ENCODE measurements around the gene PEX10.
"Not testable (repeated sequence)": the region's sequence is repeated elsewhere in the genome, so short reads cannot be mapped to it uniquely, and the experiment has no call there.

Gene PEX10

DNA sequence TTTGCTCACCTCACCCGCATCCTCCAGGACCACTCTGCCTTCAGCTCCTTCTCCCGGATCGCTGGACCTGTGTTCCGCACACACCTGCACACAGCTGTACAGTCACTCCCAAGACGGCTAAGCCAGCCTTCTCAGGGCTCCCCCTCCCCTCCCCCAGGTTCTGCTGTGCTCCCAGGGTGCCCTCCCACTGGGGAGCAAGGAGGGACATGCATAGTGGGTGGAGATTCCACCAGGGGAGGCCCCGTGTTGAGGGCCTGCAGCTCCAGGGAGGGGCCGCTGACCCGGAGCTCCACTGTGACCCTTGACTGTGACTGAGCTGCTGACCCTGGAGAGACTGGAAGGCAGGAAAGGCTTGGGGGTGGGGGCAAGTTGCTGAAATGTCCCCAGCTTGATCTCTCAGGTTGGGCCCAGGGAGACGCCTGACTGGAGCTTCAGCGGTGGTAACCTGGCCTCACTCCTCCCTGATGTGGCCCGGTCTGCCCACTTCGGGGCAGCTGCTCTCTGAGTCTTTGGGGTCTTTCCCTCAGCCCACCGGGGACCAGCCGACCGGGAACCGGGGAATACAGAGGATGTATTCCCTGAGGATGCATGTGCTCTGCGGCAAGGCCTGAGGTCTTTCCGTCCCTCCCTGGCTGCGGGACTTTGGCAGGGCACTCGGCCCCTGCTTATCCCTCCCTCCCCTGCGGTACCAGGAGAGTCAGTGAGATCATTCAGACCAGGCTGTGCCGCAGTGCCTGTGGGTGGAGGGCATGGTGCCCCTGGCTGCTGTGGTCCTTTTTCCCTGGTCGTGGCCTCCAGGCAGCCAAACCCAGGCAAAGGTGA is 35.1 kb upstream of the PEX10 start:
- no peak for DNase-seq (ENCODE audit: low spot score in 2 of 2)
- H3K4me3 Mint-ChIP-seq, result no peak overlapping the region
- H3K27ac Mint-ChIP-seq, result no peak overlapping the region
- peaks cover 11% of the 10 kb centered on the region for H3K4me1 Mint-ChIP-seq
- no peak for ATAC-seq
- no peaks in the 10 kb centered on the region for H3K36me3 Mint-ChIP-seq
- H3K9me3 Mint-ChIP-seq, result no peaks in the 10 kb centered on the region

DNA sequence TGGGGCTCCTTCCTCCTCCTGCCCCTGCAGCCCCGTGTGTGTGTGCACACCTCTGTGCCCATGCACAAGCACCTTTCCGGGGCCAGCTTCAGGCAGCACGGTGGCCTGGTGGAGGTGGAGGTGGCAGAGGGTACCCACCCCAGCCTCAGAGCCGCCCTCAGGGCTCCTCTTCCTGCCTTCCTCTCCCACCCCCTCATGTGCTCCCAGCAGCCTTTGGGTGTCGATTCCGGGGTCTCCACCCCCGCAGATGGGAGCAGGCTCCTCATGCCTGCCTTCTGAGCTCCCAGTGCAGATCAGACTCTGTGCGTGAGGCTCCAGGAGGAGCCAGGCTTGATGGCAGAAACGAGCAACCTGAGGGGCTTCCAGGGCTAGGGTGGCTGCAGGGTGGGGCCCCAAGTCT is 34.5 kb upstream of the PEX10 start:
- ATAC-seq (no peak), DNase-seq (ENCODE audit: low spot score in 2 of 2) (no peak)
- Mint-ChIP-seq H3K4me3 (no peak overlapping the region), H3K9me3 (no peaks in the 10 kb centered on the region), H3K4me1 (peaks cover 11% of the 10 kb centered on the region), H3K36me3 (no peaks in the 10 kb centered on the region), H3K27ac (no peak overlapping the region)

- Mint-ChIP-seq H3K4me1 (peaks cover 11% of the 10 kb centered on the region), H3K4me3 (no peak overlapping the region), H3K9me3 (no peaks in the 10 kb centered on the region), H3K36me3 (no peaks in the 10 kb centered on the region), H3K27ac (no peak overlapping the region)
- DNase-seq (ENCODE audit: low spot score in 2 of 2) (no peak), ATAC-seq (no peak)
Observed at GRCh38 chr1:2446394-2446793, 34.0 kb upstream of the PEX10 start.

DNA sequence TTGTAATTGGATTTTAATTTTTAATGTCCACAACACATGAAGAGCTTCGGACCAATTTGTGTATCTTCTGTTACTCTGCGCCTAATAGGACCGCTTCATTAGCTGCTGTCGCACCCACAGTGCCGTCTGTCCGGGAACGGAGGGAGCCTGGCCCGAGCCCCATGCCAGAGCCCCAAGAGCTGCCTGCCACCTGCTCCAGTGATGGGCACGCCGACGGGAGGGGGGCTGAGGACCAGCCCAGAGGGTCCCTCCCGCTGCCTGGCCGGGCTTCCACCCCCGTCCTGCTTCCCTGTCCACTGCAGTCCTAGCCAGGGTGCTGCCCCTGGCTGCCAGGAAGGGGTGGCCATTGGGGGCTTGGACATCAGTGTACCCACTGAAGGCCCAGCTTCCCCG is 33.5 kb upstream of the PEX10 start:
- ATAC-seq, result no peak
- no peak for DNase-seq (ENCODE audit: low spot score in 2 of 2)
- no peaks in the 10 kb centered on the region for H3K9me3 Mint-ChIP-seq
- H3K27ac Mint-ChIP-seq, result no peak overlapping the region
- H3K4me1 Mint-ChIP-seq, result peaks cover 11% of the 10 kb centered on the region
- H3K4me3 Mint-ChIP-seq, result no peak overlapping the region
- no peaks in the 10 kb centered on the region for H3K36me3 Mint-ChIP-seq

DNA sequence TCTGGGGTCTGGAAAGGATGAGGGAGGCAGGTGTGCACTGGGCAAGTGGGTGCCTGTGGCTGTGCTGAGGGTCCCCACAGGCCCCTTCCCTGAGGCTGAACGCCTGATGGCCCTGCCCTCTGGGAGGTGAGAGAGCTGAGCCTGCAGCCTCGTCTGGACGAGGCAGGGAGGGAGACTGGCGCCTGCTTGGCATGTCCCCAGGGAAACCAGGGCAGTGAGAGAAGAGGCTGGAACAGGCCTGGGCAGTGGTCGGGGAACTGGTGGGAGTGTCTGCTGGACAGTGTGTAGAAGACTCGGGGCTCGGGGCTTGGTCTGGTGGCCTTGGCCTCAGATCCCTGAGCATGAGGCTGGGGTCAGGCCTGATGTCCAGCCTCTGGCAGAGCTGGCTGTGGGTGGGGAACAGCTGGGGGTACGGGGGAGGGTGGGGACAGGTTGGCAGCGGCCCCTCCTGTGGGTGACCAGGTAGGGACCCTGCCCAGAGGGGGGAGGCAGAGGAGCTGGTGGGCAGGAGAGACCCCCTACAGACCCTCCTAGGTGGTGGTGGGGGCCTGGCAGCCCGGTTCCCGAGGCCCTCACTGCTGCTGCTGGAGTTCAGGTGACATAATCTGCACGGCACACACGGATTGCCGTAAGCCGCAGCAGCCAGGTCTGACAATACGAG is 32.9 kb upstream of the PEX10 start:
- ATAC-seq (no peak), DNase-seq (ENCODE audit: low spot score in 2 of 2) (no peak)
- peaks cover 11% of the 10 kb centered on the region for H3K4me1 Mint-ChIP-seq
- H3K4me3 Mint-ChIP-seq, result no peak overlapping the region
- no peak overlapping the region for H3K27ac Mint-ChIP-seq
- H3K36me3 Mint-ChIP-seq, result no peaks in the 10 kb centered on the region
- H3K9me3 Mint-ChIP-seq, result no peaks in the 10 kb centered on the region

GRCh38 chr1:2444138-2444591 is 31.8 kb upstream of the PEX10 start:
- no peak overlapping the region for H3K4me3 Mint-ChIP-seq
- H3K36me3 Mint-ChIP-seq, result no peaks in the 10 kb centered on the region
- H3K4me1 Mint-ChIP-seq, result peaks cover 17% of the 10 kb centered on the region
- no peak overlapping the region for H3K27ac Mint-ChIP-seq
- ATAC-seq (no peak), DNase-seq (ENCODE audit: low spot score in 2 of 2) (no peak)
- no peaks in the 10 kb centered on the region for H3K9me3 Mint-ChIP-seq

DNA sequence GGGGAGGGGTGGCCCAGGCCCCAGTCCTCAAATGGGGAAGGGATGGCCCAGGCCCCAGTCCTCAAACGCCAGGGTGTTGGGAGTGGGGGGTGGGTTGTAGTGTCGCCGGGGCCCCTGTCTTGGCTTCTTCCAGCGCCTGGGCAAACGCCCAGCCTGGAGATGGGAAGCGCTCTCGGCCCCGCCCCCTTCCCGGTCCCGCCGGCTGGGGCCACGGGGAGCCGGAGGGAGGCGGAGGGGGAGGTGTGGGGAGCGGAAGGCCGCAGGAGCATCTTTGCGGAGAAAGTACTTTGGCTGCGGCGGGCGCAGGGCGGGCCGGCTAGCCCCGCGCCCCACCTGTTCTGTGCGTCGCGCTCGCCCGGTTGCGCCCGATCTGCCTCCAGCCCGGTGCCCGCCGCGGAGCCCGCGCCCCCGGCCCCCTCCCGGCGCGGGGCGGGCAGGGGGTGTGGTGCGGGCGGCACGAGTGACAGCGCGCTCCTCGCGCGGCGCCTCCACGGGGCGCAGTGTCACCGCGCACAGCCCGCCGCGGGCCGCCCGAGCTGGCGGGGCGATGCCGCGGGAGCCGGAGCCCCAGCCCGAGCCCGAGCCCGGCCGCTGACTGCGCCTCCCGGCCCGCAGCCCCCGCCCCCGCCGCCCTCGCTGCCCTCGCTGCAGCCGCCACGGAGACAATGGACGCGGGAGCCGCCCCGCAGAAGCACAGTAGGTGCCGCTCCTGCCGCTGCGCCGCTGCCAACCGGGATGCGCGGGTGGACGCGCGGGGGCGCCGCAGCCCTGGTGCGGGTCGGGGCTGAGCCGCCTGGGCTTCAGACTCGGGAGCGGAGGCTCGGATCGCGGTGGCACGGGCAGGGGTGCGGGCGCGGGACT is 31.1 kb upstream of the PEX10 start:
- no peak for ATAC-seq
- no peak for DNase-seq (ENCODE audit: low spot score in 2 of 2)
- H3K9me3 Mint-ChIP-seq, result no peaks in the 10 kb centered on the region
- no peaks in the 10 kb centered on the region for H3K36me3 Mint-ChIP-seq
- H3K4me1 Mint-ChIP-seq, result peaks cover 17% of the 10 kb centered on the region
- H3K4me3 Mint-ChIP-seq, result peak overlapping the region; percentile 10
- no peak overlapping the region for H3K27ac Mint-ChIP-seq

GRCh38 chr1:2442661-2443060 is 30.3 kb upstream of the PEX10 start:
- no peak for ATAC-seq
- peak overlapping the region; percentile 10 for H3K4me3 Mint-ChIP-seq
- H3K36me3 Mint-ChIP-seq, result no peaks in the 10 kb centered on the region
- no peak for DNase-seq (ENCODE audit: low spot score in 2 of 2)
- H3K9me3 Mint-ChIP-seq, result no peaks in the 10 kb centered on the region
- no peak overlapping the region for H3K27ac Mint-ChIP-seq
- peaks cover 21% of the 10 kb centered on the region for H3K4me1 Mint-ChIP-seq

DNA sequence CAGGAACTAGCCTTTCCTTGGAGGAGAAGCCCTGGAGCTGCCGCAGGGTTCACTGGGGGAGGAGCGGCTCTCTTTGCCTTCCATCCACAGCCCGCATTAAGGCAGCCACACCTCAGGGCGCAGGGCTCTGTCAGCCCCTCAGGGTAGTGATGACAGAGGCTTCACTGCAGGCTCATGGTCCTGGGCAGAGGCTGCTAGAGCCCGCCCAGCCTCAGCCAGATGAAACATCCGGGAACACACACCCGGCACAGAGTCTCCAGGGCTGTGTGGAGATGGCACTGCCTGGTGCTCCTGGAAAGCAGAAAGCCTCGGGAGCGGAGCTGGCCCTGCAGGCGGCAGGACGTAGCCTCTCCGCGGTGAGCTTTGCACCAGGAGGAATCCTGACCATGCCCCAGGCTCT is 29.4 kb upstream of the PEX10 start:
- Mint-ChIP-seq H3K36me3 (no peaks in the 10 kb centered on the region), H3K9me3 (no peaks in the 10 kb centered on the region), H3K4me3 (no peak overlapping the region), H3K4me1 (peaks cover 21% of the 10 kb centered on the region), H3K27ac (no peak overlapping the region)
- no peak for DNase-seq (ENCODE audit: low spot score in 2 of 2)
- ATAC-seq, result no peak

GRCh38 chr1:2440346-2440745 is 28.0 kb upstream of the PEX10 start:
- not testable (repeated sequence) for DNase-seq (ENCODE audit: low spot score in 2 of 2); ATAC-seq; H3K27ac Mint-ChIP-seq; H3K4me3 Mint-ChIP-seq; H3K36me3 Mint-ChIP-seq; H3K9me3 Mint-ChIP-seq
- peaks cover 21% of the 10 kb centered on the region for H3K4me1 Mint-ChIP-seq

DNA sequence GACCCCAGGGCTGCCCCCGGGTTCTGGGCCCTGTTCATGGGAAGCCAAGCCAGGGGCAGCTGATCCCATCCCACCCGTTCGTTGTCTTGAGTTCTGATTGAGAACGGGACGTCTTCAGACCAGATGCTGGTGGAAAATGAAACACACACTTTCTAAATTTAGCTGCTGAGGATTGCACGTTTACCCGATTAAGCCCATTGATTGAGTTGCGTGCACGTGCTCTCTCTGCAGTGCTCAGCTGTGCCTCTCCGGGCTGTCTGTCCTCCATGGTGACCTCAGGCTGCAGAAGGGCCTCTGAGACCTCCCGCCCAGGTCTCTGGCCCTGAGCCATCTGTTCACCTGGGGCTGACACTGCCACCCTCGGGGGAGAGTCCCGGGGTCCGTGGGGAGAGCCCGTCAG is 27.0 kb upstream of the PEX10 start:
- no peak for DNase-seq (ENCODE audit: low spot score in 2 of 2)
- H3K4me3 Mint-ChIP-seq, result no peak overlapping the region
- peaks cover 15% of the 10 kb centered on the region for H3K4me1 Mint-ChIP-seq
- no peaks in the 10 kb centered on the region for H3K9me3 Mint-ChIP-seq
- no peak for ATAC-seq
- H3K27ac Mint-ChIP-seq, result no peak overlapping the region
- H3K36me3 Mint-ChIP-seq, result no peaks in the 10 kb centered on the region

DNA sequence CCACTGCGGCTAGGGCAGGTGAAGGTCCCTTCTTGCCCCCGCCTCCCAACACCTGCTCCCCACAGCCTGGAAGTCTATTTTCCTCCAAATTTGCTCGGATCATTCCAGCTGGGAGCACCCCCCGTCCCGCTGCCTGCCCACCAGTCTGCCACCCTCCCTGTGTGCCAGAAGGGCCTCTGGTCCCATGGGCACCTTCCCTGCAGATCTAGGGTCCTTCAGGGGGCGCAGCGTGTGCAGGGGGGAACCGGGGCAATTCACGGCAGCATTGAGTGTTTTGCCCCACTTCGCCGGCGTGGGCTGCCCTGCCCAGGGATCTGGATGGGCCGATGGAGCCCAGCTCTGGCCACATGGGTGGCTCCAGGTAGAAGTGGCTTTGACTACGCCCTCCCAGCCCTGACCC is 26.3 kb upstream of the PEX10 start:
- Mint-ChIP-seq H3K36me3 (no peaks in the 10 kb centered on the region), H3K4me3 (no peak overlapping the region), H3K27ac (no peak overlapping the region), H3K9me3 (no peaks in the 10 kb centered on the region), H3K4me1 (peaks cover 15% of the 10 kb centered on the region)
- ATAC-seq (no peak), DNase-seq (ENCODE audit: low spot score in 2 of 2) (no peak)

GRCh38 chr1:2438038-2438437 is 25.7 kb upstream of the PEX10 start:
- DNase-seq (ENCODE audit: low spot score in 2 of 2) (no peak), ATAC-seq (no peak)
- Mint-ChIP-seq H3K4me1 (peaks cover 15% of the 10 kb centered on the region), H3K36me3 (no peaks in the 10 kb centered on the region), H3K27ac (peak overlapping the region; percentile 17), H3K4me3 (no peak overlapping the region), H3K9me3 (no peaks in the 10 kb centered on the region)

DNA sequence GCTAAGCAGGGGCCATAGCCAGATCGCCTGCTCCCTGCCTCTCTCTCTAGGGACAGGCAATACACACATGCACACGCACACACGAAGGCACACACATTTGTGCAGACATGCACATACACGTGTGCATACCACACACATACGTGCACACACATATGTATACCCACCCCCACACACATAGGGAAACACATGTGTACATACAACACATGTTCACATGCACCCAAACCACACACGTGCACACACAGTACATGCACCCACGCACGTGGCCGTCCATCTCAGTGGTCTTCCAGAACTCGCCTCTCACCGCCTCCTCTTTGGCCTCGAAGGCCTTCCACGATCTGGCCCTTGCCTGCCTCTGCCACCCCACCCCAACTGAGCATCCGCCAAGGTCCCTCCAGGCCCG is 25.3 kb upstream of the PEX10 start:
- H3K4me3 Mint-ChIP-seq, result no peak overlapping the region
- ATAC-seq (no peak), DNase-seq (ENCODE audit: low spot score in 2 of 2) (no peak)
- peaks cover 15% of the 10 kb centered on the region for H3K4me1 Mint-ChIP-seq
- peak overlapping the region; percentile 17 for H3K27ac Mint-ChIP-seq
- H3K9me3 Mint-ChIP-seq, result no peaks in the 10 kb centered on the region
- H3K36me3 Mint-ChIP-seq, result no peaks in the 10 kb centered on the region

GRCh38 chr1:2436876-2437275 is 24.5 kb upstream of the PEX10 start:
- no peak overlapping the region for H3K4me3 Mint-ChIP-seq
- H3K36me3 Mint-ChIP-seq, result no peaks in the 10 kb centered on the region
- DNase-seq (ENCODE audit: low spot score in 2 of 2) (no peak), ATAC-seq (no peak)
- peaks cover 15% of the 10 kb centered on the region for H3K4me1 Mint-ChIP-seq
- H3K27ac Mint-ChIP-seq, result peak overlapping the region; percentile 17
- H3K9me3 Mint-ChIP-seq, result no peaks in the 10 kb centered on the region
